SH-SY5Y (cell line): Measurements from ENCODE around the gene CBX6.

Experiments
- GATA2 ChIP-seq: IDR thresholded peaks from 2 replicates; pipeline ENCODE4 v1.6.1; 2011; ENCODE audit warnings: mild to moderate bottlenecking, low read depth, low read length
- GATA3 ChIP-seq: IDR thresholded peaks from 2 replicates; pipeline ENCODE4 v1.6.1; 2011; ENCODE audit warnings: low read depth, mild to moderate bottlenecking, low read length, moderate library complexity

The CBX6 gene

DNA sequence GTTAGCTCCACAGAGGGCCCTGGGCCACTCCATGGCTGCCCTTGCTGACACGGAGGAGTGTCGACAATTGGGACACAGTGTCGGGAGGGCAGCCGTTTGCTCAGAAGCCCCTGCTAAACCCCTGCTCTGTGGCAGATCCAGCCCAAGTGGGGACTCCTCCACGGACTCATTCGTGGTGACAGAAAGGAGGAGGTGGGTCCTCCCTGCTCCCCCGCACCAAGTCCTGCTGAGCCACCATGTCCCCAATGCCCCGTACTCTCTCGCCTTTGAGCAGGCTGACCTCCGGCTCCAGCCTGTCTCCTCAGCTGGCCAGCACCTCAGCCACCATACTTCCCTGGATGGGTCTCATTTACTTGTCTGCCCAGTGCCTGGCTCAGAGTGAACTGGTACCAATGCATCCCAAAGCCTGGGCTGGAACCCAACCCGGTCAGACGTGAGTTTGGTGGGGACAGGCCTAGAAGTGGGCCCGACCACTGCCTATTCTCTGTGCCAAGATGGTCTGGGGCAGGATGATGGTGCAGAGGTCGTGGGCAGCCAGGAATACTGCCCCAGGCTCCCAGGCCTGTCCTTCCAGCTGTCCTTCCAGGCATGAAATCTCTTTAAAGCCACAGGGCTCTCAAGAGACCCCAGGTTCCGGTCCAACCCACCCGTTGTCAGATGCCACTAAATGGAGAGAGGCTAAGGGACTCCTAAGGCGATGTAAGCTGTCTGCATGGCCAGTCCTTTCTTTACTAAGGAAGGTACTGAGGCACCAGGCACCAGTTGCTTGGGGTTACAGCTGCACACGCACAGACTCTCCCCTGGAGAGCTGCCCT, 4.3 kb downstream of the CBX6 start:
- TF ChIP-seq GATA3 = no peak
- TF ChIP-seq GATA2 = no peak

DNA sequence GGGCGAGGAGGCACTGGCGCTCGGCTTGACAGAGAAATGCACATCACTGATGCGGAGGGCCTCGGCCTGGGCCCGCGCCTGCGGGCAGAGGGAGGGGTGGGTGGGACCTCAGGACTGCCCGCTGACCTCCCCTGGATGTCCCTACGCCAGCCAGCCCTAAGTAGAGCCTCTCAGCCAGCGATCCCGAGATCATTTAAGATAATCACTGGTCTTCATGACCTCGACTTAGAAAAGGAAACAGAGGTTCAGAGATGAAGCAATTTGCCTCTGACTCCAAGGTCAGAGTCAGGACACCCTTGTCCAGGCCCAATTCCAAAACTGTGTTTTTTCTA, 4.9 kb downstream of the CBX6 start:
- TF ChIP-seq GATA2 = no peak
- TF ChIP-seq GATA3 = no peak

DNA sequence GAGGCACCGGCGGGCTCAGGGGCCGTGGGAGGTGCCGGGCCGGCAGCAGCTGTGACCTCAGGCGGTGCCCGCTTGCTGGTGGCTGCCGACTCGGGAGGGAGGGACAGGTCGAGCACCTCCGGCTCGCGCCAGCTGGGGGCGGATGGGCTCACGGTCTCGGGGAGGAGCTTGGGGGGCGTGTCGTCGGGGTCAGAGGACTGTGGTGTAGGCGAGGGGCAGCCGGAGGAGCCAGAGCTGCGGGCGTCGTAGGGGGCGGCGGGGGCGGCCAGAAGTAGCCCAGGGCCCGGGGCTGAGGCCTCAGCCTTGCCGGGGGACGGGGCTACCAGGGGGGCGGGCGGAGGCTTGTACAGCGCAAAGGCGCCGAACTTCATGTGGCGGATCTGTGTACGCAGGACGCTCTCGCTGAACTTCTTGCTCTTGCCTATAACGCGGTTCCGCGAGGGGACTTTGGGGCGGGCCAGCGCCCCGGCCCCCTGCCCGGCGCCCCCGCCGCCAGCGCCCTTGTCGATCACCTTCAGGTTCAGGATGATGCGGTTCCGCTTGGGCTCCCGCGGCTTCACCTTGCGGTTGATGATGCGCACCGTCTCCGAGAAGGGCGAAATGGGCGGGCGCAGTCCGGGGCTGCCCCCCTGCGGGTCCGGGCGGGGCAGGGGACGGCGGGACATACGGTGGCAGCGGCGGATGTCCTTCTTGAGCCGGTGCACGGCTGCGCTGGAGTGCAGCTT, 5.5 kb downstream of the CBX6 start:
- TF ChIP-seq GATA3 = no peak
- no peak for TF ChIP-seq GATA2

DNA sequence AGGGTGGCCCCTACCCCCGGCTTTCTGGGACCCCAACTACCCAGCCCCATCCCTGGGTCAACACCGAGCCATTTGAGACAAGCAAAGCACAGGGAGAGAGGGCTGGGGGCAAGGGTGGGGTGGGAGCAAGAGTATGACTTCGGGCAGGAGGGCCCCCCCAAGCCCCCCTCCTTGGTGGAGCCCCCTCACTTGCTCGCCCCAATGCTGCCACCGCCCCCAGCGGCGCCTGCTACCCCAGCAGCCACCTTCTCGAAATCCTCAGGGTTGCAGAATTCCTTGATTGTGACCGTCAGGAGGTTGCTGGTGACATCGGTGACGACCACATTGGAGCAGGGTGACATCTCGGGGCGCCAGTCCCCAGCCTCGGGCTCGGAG, 6.0 kb downstream of the CBX6 start:
- TF ChIP-seq GATA2 = no peak

DNA sequence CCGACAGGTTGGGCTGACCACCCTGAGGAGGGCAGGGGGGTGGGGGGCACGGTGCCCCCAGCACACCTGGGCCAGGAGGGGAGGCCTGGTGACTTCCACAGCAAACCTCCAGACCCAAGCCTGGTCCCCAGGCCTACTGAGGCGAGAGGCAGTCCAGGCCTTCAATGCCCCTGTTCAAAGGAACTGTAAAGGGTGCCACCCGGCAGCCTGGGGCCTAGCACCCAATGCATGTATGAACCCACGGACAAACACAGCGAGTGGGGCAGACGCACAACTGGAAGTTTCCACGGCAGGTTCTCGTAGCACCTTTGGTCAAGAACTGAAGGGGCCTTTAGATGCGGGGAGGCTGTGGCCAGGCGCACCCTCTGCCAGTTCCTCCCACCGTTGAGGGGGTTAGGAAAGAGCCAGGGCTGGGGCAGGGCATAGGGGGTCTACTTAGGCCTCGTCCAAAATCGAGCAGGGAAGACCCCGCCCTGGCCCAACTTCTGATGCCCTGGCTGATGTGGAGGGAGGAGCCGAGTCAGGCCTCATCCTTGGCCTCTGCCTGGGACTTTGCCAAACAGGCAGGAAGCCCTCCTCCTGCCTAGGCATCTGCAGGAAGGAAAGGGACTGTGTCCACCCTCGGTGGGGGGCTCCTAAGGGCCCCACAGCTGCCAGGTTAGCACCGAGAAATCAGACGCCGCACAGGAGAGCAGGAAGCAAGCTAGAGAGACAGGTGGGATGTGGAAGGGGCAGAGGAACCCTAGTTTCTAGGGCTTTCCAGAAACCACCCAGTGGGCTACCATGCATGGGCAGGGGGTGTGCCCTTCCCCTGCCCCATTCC, 6.6 kb downstream of the CBX6 start:
- TF ChIP-seq GATA3 (no peak), GATA2 (no peak)

DNA sequence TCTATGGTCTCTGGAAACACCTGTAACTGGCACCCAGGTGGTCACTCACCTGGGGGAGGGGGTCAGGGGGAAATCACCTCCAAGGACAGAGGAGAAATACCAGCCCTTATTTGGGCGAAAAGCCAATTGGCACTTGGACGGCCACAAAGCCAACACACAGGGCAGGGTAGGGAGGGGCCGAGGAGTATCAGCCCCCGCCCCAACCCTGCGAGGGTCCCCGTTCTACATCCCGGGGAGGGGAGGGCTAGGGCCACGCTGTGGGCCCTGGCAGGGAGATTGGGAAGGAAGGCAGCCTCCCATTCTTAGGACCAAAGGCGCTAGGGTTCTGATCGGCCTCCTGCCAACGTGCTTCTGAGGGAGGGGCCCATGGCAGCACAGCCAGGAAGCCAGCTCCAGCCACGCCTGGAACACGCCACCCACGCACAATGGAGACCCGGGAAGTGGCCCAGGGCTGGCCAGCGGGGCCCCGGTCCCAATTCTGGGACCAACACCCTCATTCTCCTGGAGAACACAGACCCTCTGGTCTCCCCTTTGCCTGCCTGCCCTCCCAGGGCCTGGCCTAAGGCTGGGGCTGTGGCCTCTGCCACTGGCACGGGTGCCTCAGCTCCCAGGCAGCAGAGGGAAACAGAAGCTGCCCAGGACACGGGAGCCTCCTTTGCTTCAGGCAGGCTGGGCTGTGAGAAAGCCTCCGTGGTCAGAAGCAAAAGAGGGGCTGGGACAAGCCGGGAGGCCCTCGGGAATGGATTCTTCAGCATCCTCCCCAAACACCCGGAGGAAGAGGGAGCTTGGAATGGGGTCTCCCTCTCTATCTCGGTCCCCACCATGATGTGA, 7.4 kb downstream of the CBX6 start:
- no peak for TF ChIP-seq GATA3
- no peak for TF ChIP-seq GATA2

DNA sequence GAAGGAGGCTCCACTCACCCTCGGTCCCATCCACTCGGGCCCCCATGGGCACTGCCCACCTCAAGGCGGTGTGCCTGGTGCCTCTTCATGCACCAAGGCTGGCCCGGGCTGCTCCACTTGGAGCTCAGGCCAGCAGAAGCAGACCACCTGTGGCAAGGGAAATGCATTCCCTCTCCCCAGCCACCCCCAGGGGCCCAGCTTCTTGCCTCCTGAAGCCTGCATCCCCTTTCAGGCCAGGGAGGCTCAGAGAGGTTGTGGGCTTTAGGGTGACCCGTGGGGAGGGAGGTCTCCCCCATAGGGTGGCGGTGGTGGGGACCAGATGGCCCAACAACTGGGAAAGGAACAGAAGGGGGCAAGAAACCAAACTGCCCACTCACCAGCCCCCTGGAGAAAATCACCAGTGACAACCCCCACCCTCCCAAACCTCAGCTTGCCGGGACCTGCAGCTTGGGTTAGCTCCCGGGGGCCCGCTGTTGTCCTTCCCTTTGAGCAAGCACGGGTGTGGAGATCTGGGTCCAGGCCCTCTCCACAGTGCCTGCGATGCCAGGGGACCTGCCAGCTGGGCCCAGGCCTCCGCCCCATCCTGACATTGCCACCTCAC, 8.4 kb downstream of the CBX6 start:
- no peak for TF ChIP-seq GATA2
- no peak for TF ChIP-seq GATA3

DNA sequence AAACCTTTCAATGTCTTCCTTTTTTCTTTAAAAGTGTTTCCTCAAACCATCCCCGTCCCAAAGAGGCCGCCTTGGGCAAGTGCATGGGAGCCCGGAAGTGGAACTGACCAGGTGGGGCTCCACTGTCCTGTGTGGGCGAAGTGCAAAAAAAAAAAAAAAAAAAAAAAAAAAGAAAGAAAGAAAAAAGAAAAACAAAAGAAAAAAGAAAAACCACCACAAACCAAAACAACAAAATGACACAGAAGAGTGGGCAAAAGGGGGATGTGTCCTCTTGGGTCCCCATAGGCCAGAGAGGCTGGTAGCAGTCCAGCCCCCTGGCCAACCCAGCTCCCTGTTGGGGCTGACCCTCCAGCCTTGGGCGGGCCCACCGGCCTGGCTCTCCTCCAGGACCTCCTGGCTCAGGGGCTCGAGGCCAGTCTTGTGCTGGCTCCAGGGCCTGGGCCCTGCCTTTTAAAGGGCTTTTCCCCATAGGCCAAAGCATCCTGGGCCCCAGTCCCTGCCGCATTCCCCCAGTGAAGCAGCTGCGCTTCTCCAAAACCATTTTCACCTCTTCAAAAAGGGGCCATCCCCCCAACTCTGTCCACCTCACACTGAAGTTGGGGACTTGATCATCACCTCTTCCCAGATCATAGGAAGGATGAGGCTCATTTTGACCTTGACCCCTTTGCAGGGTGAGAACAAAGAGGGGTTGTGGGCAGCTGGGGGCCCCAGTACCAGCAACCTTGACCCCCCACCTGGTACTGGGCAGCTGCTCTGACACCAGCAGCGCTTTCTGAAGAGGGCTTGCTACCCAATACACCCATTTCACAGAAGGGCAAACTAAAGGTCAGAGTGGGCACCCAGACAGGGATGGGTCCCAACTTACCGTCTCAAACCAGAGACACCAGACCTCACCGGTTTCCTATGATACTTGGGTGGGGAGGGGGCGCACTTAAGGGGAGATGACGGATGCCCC, 9.4 kb downstream of the CBX6 start:
- TF ChIP-seq GATA3 (no peak), GATA2 (no peak)

DNA sequence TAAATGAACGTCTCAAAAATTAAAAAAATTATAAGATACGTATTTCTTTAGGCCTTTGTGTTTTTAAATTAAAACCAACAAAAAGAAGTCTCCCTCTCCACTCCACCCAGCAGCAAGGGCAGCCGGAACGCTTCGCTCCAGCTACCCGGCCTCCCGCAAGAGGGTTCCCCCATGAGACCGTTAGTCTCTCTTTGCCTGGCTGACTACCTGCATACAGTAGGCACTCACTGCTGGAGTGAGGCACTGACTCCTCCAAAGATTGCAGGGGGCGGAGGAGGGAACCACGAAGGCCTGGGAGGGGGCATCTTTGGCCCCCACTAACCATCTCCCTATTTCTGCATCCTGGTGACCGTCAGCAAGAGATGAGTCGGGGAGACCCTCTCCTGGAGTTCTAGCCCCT, 10.1 kb downstream of the CBX6 start:
- no peak for TF ChIP-seq GATA2
- no peak for TF ChIP-seq GATA3

DNA sequence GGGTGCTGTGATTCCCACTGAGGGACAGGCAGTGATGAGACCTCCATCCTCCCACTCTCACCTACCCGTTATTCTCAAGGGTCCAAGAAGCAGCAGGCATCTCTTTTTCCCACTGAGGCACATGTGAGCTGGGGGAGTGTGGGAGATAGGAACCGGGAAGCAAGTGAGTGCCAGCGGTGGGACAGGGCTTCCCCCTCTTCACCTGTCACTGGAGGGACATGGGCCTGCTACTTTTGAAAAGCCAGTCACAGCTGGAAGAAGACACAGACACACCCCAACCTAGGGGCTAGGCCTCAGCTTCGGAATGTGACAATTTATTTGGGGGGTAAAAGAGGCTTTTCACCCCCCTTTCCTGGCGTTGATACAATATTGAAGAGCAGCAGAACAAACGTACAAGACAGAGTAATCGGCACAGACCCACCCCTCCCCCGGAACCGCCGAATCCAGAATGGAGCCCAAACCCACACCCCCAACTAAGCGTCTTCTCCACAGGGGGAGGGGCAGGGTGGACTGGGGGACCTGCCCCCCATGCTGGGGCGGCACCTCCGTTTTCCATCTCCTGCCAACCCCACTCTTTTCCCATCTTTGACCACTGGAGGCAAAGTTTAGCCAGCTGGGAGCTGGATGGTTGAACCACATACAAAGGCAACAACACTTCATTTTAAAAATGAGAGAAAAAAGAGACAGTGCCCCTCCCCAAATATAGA, 10.7 kb downstream of the CBX6 start:
- TF ChIP-seq GATA2 (no peak), GATA3 (no peak)

DNA sequence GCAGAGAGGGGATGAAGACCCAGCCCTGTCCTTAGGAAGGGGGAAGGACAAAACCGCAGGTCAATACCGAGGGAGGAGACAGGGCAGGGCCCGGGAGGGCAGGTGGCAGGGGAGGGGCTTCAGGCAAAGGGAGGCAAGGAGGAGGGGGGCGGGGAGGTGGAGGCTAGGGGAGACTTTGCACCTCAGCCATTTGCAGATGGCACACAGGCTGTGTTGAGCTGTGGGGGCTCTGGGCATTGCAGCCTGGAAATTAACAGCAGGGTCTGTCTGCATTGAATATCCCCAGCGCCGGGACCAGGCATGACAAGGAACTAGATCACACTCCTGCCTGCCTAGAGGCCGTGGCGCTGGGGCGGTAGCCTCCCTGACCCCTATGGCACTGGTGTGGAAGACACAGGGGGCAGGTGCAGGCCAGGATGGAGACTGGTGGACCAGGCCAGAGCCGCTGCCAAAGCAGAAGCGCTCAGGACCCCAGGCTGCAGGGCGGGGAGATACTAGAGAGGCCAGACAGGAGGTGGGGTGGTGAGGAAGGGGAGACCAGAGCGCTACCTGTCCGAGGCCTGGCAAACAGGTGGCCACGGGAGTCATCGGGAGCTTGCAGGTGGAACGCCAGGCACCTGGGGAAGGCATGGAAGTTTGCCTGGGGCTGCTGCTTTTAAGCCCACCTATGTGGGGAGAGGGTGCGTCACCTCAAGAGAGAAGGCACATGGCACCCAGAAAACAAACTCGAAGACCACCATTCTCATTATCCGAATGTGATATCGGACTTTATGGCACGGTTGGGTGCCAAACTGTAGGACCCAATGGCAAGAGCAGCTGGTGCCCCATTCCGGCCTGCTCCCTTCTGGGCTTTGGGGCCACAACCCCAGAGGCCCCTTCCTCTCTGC, 11.5 kb downstream of the CBX6 start:
- TF ChIP-seq GATA3 (no peak), GATA2 (no peak)
